K562 treated with DMSO at 1 percent for 24 hours (cell line): ENCODE data around the gene ATP6AP2. TPM values are rescaled to one million over a fixed set of nuclear protein-coding genes. Genes with fewer than 3 reads are reported as not detected.

Experiments
- total RNA-seq: library from RNA; unstranded; fragments of 300-600 nt; gene quantifications from 2 replicates; pipeline ENCODE4 v1.2.3, GENCODE V29; 2022; ENCODE audit warnings: low read depth; ENCODE audit not compliant: insufficient read depth

ATP6AP2 gene, protein sequence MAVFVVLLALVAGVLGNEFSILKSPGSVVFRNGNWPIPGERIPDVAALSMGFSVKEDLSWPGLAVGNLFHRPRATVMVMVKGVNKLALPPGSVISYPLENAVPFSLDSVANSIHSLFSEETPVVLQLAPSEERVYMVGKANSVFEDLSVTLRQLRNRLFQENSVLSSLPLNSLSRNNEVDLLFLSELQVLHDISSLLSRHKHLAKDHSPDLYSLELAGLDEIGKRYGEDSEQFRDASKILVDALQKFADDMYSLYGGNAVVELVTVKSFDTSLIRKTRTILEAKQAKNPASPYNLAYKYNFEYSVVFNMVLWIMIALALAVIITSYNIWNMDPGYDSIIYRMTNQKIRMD
- total RNA-seq: 35.2 and 45.3 TPM in 2 replicates

DNA sequence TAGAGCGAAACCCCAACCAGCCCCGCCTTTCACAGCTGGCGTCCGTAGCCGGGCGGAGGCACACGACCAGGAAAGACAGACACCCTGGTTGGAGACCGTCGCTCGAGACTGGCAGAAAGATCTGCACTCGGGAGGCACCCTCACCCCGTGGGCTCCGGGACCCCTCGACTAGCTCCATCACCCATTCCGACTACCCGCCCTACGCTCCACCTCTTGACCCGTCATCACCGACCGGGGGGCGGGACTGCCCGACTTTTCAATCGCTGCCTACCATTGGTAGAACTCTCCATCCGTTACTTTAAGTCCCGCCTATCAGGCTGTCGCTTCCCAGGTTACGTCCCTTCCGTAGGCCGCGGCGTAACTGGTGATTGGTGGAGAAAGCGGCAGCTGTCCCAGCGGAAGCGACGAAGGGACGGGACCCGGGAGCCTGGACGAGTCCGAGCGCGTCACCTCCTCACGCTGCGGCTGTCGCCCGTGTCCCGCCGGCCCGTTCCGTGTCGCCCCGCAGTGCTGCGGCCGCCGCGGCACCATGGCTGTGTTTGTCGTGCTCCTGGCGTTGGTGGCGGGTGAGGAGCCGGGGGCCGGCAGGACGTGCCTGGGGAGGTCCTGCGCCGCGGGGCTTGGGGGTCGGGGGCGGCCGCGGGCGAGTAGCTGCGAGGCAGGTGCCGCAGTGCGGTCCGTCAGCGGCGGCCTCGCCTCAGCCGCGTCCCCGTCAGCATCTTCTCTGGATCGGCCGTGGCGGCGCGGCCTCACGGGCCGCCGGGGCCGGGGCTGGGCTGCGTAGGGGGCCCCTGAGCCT is at the start of gene ATP6AP2:
Gene ATP6AP2 (plus strand): TSS at position 434 of the 799 bp plus-strand sequence. CDS start 96 bp downstream, at position 530.

DNA sequence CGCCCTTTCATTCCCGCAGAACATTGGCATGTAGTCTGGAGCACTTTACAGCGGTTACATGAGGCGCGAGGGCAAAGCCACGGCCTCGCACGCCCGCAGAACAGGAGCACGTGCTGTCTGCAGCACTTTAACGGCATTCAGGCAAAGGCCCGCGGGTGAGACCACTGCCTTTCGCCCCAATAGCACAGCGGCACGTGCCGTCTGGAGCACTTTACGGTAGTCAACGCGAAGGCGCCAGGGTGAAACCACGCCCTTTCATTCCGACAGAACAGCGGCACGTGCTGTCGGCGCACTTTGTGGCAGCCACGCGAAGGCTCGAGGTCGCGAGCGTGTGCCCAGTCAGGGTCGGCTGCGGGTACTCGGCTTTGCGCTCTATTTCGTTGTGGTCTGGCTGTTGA is 42.4 kb downstream of the ATP6AP2 start, which contains the start of gene MPC1L:
Gene MPC1L (plus strand): TSS at position 290 of the 398 bp plus-strand sequence. CDS start 138 bp downstream, outside the sequence.

DNA sequence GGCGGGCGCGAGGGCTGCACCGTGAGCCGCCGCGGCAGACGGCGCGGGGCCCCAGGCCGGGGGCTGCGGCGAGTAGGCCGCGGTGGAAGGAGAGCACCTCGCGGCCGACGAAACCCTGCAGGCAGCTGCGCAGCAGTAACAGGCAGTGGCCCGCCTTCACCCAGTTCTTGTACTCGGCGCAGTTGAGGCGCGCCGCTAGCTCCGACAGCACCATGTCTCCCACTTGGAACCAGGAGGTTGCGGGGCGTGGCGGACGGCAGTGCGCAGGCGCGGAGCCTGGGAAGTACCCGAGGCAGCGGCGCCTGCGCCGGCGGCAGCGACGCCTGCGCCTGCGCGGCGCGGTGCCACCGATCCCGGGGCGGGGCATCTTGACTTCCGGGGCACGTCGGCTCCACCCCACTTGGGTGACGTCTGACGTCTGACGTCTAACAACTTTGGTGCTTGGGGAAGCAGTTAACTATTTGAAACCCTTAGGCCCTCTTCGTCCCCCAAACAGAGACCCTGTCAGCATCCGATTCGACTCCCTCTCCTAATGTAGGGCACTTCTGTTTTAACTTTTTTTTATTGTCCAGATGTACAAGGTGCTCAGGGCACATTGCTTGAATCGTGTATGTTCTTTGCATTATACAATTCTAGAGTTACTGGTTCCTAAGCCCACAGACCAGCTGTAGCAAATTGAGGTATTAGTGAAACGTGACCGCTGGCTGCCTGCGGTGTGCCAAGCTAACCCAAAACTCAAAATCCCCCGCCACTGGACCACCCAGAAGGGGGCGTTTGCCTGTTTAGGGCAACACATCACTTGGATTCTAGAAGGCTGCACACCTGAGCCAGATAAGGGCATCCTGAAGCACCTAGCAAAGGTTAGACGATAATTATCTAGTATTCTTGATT is 66.8 kb downstream of the ATP6AP2 start, which contains the start of gene CXorf38:
Gene CXorf38 (minus strand): TSS at position 255 of the 891 bp plus-strand sequence. CDS start 41 bp downstream, at position 214.

Other genes starting within 250 kb of the ATP6AP2 start
- gene MPC1L, start 42.5 kb downstream of the ATP6AP2 start, total RNA-seq: not detected in 2 replicates
- gene CXorf38, start 66.6 kb downstream of the ATP6AP2 start, total RNA-seq: 5.5 and 5.7 TPM in 2 replicates
- 14.4 and 15.5 TPM in 2 replicates for gene MED14, start 154.6 kb downstream of the ATP6AP2 start, total RNA-seq